Cardiac fibroblast (primary cell): ENCODE measurements around the gene OSBPL9.

ENCODE experiments used
- DNase-seq, 2 donors: peaks; one replicate each; pipeline versions ENCODE4 v3.0.0 to v3.0.0-alpha.2; 2010; ENCODE audit warnings: low read depth in 2 of 2
- H3K4me3 ChIP-seq, 2 donors: replicated peaks in 1 of 2; 1 replicate in 1 of 2; 2 replicates in 1 of 2; pipeline ENCODE4 v1.5.1; 2011; ENCODE audit warnings: low read depth in 2 of 2, low read length in 2 of 2, mild to moderate bottlenecking in 2 of 2, moderate library complexity in 1 of 2
- CTCF ChIP-seq: IDR thresholded peaks from one replicate; pipeline ENCODE4 v1.5.1; 2011; ENCODE audit warnings: low read depth, mild to moderate bottlenecking, low read length, inconsistent platforms

Gene OSBPL9

GRCh38 chr1:51714374-51715019 lies 97.6 kb downstream of the OSBPL9 start:
- DNase-seq = no peak
- TF ChIP-seq CTCF = no peak
- H3K4me3 ChIP-seq = no peak overlapping the region

- DNase-seq = no peak
- TF ChIP-seq CTCF = no peak
These were observed 98.5 kb downstream of the OSBPL9 start for GRCh38 chr1:51715369-51715768.

GRCh38 chr1:51716746-51717145 lies 99.9 kb downstream of the OSBPL9 start:
- TF ChIP-seq CTCF = no peak
- no peak for DNase-seq

More at GRCh38 chr1:51715369-51715768, 98.5 kb downstream of the OSBPL9 start:
- no peak overlapping the region for H3K4me3 ChIP-seq

GRCh38 chr1:51717842-51718241 lies 101.0 kb downstream of the OSBPL9 start:
- no peak overlapping the region for H3K4me3 ChIP-seq
- no peak for DNase-seq
- no peak for TF ChIP-seq CTCF

More at GRCh38 chr1:51716746-51717145, 99.9 kb downstream of the OSBPL9 start:
- no peak overlapping the region for H3K4me3 ChIP-seq

- no peak for DNase-seq
- TF ChIP-seq CTCF = no peak
- H3K4me3 ChIP-seq = no peak overlapping the region
These were observed 102.3 kb downstream of the OSBPL9 start for GRCh38 chr1:51719146-51719545.

GRCh38 chr1:51724797-51725196 lies 107.9 kb downstream of the OSBPL9 start:
- no peak for TF ChIP-seq CTCF
- no peak for DNase-seq
- H3K4me3 ChIP-seq = no peak overlapping the region

- DNase-seq = no peak
- no peak overlapping the region for H3K4me3 ChIP-seq
- TF ChIP-seq CTCF = no peak
These were observed 109.2 kb downstream of the OSBPL9 start for GRCh38 chr1:51726051-51726450.
